Activated CD4-positive, alpha-beta memory T cell treated with anti-CD3 and anti-CD28 coated beads, Interleukin-2, amount 10 ng/mL, durations not matched to agents 7 days and 5 days (primary cell): ENCODE results near the gene C12orf75. TPM values are rescaled to one million over a fixed set of nuclear protein-coding genes. Genes with fewer than 3 reads are reported as not detected.
A peak's percentile ranks its signal among the peaks of the same experiment; 100 is the strongest.

Experiments used
- CTCF ChIA-PET: fragments of 350-600 bp; sonication (Branson Sonifier 250); formaldehyde crosslinking; loops from one replicate; lab custom pipeline; 2021; ENCODE audit warnings: antibody characterized with exemption, inconsistent platforms; lab: Charles Lee
- POLR2A ChIA-PET: fragments of 350-600 bp; sonication (Branson Sonifier 250); formaldehyde crosslinking; loops from one replicate; lab custom pipeline; 2021; ENCODE audit warnings: antibody characterized with exemption; lab: Charles Lee
- DNase-seq: peaks from one replicate; pipeline ENCODE4 v3.0.0-alpha.2; 2020
- H3K27ac Mint-ChIP-seq: one replicate; pipeline ENCODE4 v1.8.0; 2021; ENCODE audit warnings: mild to moderate bottlenecking, mixed read lengths
- H3K27me3 Mint-ChIP-seq: one replicate; pipeline ENCODE4 v1.8.0; 2021; ENCODE audit warnings: mixed read lengths
- H3K36me3 Mint-ChIP-seq: one replicate; pipeline ENCODE4 v1.8.0; 2021; ENCODE audit warnings: low read depth, mixed read lengths
- H3K4me1 Mint-ChIP-seq: one replicate; pipeline ENCODE4 v1.8.0; 2021; ENCODE audit warnings: mixed read lengths
- H3K4me3 Mint-ChIP-seq: one replicate; pipeline ENCODE4 v1.8.0; 2021; ENCODE audit warnings: mild to moderate bottlenecking, mixed read lengths
- H3K9me3 Mint-ChIP-seq: one replicate; pipeline ENCODE4 v1.8.0; 2021; ENCODE audit warnings: mixed read lengths
- total RNA-seq, 2 experiments: library from RNA; stranded (reverse); gene quantifications; one replicate each; pipeline ENCODE4 v1.2.3, GENCODE V29; 2021

The C12orf75 gene
- total RNA-seq, 2 experiments from 2014 or later = 288 to 312 TPM

DNA sequence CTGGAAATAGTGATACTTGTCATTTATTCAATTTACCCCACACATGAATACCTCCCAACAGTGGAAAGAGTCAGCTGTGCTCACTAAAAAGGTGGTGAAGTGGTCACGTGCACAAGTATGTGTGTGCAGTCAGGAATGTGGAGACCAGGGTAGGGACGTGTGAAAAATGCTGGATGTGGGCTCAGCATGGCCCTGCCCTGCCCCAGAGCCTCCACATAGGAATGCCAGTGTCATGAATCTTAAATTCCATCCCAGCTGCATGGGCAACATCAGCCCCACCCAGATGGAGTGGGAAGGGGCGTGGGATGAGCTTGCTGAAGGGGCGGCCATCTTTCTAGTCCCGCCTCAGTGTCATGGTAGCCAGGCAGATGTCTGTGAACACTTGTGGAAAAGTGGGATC lies 87.7 kb downstream of the C12orf75 start:
- Mint-ChIP-seq H3K36me3 (no peaks in the 10 kb centered on the region), H3K4me1 (no peaks in the 10 kb centered on the region), H3K9me3 (no peaks in the 10 kb centered on the region), H3K4me3 (no peak overlapping the region), H3K27me3 (no peaks in the 10 kb centered on the region), H3K27ac (no peak overlapping the region)
- DNase-seq = no peak
- ChIA-PET CTCF (interaction anchor here (1.1 kb wide), 1 partner anchor 13 kb away, joined by 4 read pairs; no protein-coding TSS in a partner anchor), POLR2A (no interaction called here)

DNA sequence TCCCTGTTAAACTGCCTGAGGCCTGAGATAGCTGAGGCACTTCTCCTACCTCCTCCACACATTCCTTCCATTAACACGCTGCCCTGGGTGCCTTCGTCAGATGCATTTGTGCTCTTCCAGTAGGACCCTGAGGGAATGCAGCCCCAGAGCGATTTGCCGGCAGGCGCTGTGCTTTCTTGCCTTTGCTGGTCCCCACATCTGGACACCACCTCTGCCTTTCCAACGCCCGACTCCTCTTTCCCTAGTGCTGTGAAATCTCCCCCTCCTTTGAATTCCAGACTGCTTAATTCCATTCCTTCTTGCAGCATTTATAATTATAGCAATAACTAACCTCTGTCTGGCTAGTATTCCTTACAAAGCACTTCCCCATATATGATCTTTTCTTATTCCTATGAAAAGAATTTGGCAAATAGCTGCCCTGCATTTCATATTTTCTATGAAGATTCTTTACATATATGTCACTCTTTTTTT lies 88.4 kb downstream of the C12orf75 start:
- Mint-ChIP-seq H3K36me3 (no peaks in the 10 kb centered on the region), H3K4me1 (peaks cover 2% of the 10 kb centered on the region), H3K27me3 (no peaks in the 10 kb centered on the region), H3K9me3 (no peaks in the 10 kb centered on the region), H3K27ac (no peak overlapping the region), H3K4me3 (no peak overlapping the region)
- ChIA-PET CTCF (interaction anchor here (1.1 kb wide), 2 partner anchors 8 to 12 kb away, joined by 3 to 4 read pairs; no protein-coding TSS in a partner anchor), POLR2A (no interaction called here)
- no peak for DNase-seq

DNA sequence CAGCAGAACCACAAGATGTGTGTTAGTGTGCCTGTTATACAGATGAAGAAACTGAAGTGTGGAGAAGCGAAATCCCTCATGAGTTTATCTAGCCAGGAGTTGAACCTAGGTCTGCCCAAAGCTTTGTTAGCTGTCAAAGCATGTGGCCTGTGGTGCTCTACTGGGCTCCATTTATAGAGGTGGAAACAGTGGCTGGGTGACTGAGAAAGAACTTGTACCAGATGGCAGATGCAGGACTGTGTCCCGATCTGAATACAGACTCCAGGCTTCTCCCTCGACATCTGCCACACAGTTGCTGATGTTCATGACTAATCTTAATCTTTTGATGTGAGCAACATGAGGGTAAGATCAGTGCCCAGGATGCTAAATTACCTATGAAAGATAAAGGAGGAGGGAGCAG lies 89.1 kb downstream of the C12orf75 start:
- CTCF ChIA-PET = interaction anchor here (1.0 to 1.9 kb wide), 4 partner anchors 9 to 804 kb away, joined by 3 to 7 read pairs (median 4); no protein-coding TSS in a partner anchor
- H3K36me3 Mint-ChIP-seq = no peaks in the 10 kb centered on the region

DNA sequence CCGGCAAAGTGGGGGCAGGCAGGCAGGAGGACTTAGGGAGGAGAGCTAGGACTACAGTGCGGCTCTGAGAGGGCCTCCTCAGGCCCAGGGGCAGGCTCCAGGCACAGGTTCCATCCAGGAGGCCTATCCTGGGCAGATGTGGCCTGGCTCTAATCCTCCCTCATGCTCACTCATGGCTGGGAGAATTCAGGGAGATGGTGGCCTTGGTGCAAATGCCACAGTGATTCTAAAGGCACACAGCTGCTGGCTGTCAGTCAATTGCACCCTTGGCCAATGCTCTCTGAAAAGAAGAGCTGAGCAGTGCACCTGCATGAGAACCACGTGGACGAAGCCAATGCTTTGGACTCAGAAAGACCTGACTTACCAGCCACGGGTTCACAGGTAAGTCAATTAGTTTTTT lies 89.6 kb downstream of the C12orf75 start:
- ChIA-PET POLR2A (no interaction called here), CTCF (interaction anchor here (0.6 to 2.0 kb wide), 14 partner anchors 8 to 804 kb away, joined by 3 to 34 read pairs (median 3); no protein-coding TSS in a partner anchor)

More for the DNA sequence above, 89.1 kb downstream of the C12orf75 start:
- H3K27me3 Mint-ChIP-seq = no peaks in the 10 kb centered on the region
- no peak for DNase-seq
- H3K4me1 Mint-ChIP-seq = peaks cover 2% of the 10 kb centered on the region
- H3K4me3 Mint-ChIP-seq = no peak overlapping the region
- POLR2A ChIA-PET = no interaction called here
- H3K27ac Mint-ChIP-seq = no peak overlapping the region
- no peaks in the 10 kb centered on the region for H3K9me3 Mint-ChIP-seq

DNA sequence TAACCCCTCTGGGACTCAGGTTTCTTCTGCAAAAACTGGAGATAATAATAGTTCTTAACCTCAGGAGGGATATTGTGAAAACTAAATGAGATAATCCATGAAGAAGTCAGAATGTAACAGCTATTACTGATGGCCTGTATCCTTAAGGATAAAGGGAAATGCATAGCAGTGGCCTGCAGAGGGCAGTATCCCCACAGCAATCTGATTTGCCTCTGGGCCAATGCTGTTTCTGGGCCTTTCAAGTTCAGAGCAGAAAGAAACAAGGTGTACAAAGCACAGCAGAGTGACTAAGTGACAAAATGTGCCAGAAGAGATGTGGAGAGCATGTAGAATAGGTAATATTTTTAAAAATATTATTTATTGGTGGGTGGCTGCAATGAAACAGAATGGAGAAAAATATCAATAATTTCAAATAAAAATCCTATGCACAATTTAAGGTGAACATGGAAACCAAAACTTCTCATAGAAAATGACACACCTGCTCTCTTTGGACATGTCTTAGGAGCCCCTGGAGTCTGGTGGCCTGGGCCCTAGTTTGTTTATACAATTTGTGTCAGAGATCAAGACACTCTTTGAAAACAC lies 90.3 kb downstream of the C12orf75 start:
- peak; percentile 71 for DNase-seq
- CTCF ChIA-PET = interaction anchor here (0.6 to 2.0 kb wide), 16 partner anchors 8 to 803 kb away, joined by 3 to 34 read pairs (median 3); no protein-coding TSS in a partner anchor
- no peak overlapping the region for H3K4me3 Mint-ChIP-seq
- H3K36me3 Mint-ChIP-seq = no peaks in the 10 kb centered on the region
- POLR2A ChIA-PET = no interaction called here
- H3K27ac Mint-ChIP-seq = no peak overlapping the region
- H3K27me3 Mint-ChIP-seq = no peaks in the 10 kb centered on the region
- peaks cover 2% of the 10 kb centered on the region for H3K4me1 Mint-ChIP-seq
- no peaks in the 10 kb centered on the region for H3K9me3 Mint-ChIP-seq

More for the DNA sequence above, 89.6 kb downstream of the C12orf75 start:
- no peaks in the 10 kb centered on the region for H3K9me3 Mint-ChIP-seq
- no peak for DNase-seq
- no peaks in the 10 kb centered on the region for H3K27me3 Mint-ChIP-seq
- H3K27ac Mint-ChIP-seq = no peak overlapping the region
- H3K4me3 Mint-ChIP-seq = no peak overlapping the region
- peaks cover 2% of the 10 kb centered on the region for H3K4me1 Mint-ChIP-seq
- no peaks in the 10 kb centered on the region for H3K36me3 Mint-ChIP-seq

Other genes starting within 250 kb of the C12orf75 start
- gene ALDH1L2, start 246.2 kb upstream of the C12orf75 start, total RNA-seq = 1 to 10 TPM; 1.4 to 1.9 TPM
- 10 to 100 TPM; 48.4 to 50.1 TPM for gene WASHC4, start 223.0 kb upstream of the C12orf75 start, total RNA-seq
- 10 to 100 TPM; 32.2 to 34.2 TPM for gene APPL2, start 94.5 kb upstream of the C12orf75 start, total RNA-seq